ENCODE results near the gene ZNF148.

Gene ZNF148

GRCh38 chr3:125267460-125267859 is 107.7 kb downstream of the ZNF148 start:
- DNase-seq = no peak

DNA sequence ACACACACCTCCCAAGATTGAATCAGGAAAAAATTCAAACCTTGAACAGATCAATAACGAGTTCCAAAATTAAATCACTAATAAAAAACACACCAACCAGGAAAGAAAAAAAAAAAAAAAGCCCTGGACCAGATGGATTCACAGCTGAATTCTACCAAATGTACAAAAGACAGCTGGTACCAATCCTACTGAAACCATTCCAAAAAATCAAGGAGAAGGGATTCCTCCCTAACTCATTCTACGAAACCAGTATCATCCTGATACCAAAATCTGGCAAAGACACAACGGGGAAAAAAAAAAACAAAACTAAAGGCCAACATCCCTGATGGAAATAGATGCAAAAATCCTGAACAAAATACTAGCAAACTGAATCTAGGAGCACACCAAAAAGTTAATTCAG is 108.2 kb downstream of the ZNF148 start:
- no peak for DNase-seq

GRCh38 chr3:125262161-125262560 is 113.0 kb downstream of the ZNF148 start:
- DNase-seq = no peak

DNA sequence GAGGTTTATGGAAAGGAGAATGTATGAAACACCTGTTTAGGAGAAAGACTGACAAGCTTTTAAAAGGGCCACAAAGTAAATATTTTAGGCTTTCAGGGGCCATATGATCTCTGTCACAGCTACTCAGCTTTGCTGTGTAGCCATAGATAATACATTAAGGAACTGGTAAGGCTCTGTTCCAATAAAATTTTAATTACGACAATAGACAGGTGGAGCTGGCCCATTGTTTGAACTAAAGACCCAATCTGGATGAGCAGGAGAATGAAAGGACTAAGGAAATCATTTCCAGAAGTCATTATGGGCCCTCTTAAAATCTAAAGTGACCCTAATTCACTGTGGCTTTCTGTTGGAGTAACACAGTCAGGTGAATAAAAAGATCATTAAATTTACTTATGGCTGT is 114.1 kb downstream of the ZNF148 start:
- DNase-seq = peak; percentile 15

GRCh38 chr3:125260158-125260557 is 115.0 kb downstream of the ZNF148 start:
- no peak for DNase-seq

GRCh38 chr3:125257536-125257935 is 117.6 kb downstream of the ZNF148 start:
- DNase-seq = no peak

GRCh38 chr3:125256675-125257074 is 118.5 kb downstream of the ZNF148 start:
- no peak for DNase-seq

DNA sequence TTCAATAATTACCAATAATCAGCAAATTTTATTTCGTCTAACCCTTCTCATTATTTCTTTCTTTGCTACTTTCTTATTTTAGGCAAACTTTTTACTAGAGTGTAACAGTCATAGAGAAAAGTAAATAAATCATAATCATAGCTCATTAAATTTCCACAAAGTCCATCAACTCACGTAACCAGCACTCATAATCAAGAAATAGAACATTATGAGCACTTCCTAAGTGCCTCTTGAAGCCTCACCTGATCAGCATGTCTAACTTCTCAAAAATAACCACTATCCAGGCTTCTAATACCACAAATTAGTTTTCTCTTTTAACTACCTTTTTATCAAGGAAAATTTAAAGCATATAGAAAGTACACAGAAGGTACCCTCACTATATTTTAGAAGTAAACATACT is 124.2 kb downstream of the ZNF148 start:
- DNase-seq = no peak

- DNase-seq = no peak
Measured at GRCh38 chr3:125246237-125246636, 128.9 kb downstream of the ZNF148 start.

DNA sequence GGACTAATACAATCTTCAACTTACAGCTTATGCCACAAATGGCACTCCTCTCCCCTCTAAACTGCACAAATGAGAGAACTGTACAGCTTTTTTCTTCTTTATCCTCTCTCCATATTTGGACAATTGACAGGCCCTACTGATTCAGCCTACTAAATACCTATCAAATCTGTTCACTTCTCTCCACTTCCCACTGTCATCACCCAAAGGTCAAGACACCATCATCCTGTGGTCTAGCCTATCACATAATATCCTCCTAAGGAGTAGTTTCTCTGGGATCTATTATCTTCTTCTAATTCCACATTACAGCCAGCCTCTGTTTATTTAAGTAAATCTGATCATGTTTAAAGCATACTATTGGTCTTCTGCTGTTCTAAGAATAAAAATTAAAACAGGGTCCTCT is 129.6 kb downstream of the ZNF148 start:
- DNase-seq = no peak

DNA sequence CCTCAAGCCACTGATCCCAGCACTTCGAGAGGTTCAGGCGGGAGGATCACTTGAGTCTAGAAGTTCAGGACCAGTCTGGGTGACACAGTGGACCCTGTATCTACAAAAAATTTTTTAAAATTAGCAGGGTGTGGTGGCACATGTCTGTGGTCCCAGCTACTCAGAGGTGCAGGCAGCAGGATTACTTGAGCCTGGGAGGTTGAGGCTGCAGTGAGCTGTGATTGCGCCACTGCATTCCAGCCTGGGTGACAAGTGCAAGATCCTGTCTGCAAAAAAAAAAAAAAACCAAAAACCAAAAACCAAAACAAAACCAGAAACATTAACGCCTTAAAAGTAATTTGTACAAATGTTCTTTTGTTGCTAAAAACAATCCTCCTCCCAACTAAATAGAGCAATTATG is 134.6 kb downstream of the ZNF148 start:
- DNase-seq = no peak

DNA sequence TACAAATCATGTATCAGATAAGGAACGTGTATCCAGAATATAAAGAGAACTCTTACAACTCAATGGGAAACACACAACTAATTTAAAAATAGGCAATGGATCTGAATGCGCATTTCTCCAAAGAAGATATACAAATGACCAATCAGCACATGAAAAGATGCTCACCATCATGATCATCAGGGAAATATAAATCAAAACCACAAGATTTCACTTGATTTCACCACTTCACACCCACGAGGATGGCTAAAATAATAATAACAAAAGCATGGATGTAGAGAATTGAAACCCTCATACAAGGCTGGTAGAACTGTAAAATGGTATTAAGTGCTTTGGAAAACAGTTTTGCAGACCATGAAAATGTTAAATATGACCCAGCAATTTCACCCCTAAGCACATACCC is 135.9 kb downstream of the ZNF148 start:
- no peak for DNase-seq

- no peak for DNase-seq
Measured at GRCh38 chr3:125238759-125239158, 136.4 kb downstream of the ZNF148 start.

GRCh38 chr3:125236331-125236903 is 138.7 kb downstream of the ZNF148 start:
- no peak for DNase-seq

DNA sequence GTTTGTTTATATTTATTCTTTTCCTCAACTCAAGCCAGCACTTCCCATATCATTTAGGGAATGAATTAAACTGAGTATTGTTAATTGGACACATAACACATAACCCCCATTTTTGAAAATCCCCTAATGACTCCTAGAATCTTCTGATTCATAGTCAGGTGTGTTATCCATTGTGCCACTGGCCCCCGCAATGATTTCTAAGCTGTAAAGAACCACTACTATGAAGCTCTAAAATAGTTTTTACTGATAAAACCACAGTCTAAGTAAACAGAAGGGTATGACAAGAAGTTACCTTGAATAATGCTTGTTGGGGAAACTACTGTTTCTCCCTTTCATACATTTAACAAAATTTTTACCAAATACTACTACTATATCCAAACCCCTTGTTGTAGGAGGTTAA is 140.3 kb downstream of the ZNF148 start:
- DNase-seq = no peak

DNA sequence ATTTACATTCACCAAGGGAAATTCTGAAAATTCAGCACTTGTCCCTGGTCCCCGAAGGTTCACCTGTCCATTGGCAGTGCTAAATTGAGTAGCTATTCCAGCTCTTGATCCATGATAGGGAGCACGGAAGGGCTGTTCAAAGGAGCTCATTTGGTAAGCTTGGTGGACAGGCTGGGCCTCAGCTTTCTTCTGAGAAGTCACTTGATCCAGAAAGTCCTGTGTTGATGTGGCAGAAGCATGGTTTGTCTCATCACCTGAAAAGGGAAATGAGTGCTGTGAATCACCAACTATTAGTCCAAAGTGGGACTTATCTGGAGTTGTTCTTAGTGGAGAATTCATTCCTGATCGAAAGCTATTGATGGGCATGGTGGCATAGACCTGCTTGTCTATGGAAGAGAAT is 142.7 kb downstream of the ZNF148 start:
- no peak for DNase-seq

DNA sequence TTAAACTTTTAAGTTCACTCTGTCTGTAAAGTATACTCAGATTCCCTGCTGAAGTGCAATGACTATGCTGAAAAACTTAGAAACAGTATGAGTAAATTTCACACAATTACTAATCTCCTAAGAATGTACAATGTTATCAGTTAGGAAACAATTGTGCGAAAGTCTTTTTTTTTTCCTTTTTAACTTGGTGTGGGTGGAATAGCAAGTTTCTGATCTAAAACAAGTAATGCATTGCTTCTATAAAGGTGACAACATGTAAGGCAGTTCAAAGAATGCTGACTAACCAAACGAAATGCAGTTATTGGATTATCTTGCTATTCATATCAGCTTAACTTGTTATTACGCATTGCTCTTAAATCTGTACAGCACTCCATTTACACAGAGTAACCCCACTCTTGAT is 143.2 kb downstream of the ZNF148 start:
- DNase-seq = no peak

GRCh38 chr3:125229707-125230106 is 145.4 kb downstream of the ZNF148 start:
- DNase-seq = no peak

- no peak for DNase-seq
Measured at GRCh38 chr3:125229168-125229567, 146.0 kb downstream of the ZNF148 start.

- no peak for DNase-seq
Measured at GRCh38 chr3:125221831-125222230, 153.3 kb downstream of the ZNF148 start.

DNA sequence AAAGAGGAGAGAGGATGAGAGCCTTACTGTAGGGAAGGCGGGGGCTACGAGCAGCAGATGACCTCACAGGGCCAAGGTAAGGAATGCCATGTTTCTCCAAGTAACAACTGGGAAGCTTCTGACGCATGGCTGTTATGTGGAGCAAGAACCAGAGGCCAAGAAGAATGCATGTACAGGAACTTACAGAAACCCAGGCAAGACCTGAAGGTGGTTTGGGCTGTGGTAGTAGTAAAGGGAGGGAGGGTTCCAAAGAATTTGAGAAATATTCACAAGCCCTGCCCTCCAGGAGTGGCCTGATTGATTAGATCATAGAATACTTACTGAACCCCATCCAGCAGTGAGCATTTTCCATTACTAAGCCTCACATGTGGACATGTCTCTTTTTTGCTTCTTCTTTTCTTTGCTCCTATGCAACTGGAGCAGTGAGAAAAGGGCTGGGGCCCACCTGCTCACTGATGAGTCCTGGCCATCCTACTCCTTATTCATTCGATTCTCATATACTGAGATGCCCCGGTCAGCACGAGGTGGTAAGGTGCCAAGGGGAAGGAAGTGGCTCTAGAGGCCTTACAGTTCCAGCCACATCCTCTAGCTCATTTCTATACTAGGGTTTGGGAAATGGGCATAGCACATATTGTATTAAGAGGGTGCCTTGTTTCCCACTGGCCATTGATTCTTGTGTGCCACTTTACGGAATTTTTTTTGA is 154.2 kb downstream of the ZNF148 start:
- no peak for DNase-seq

DNA sequence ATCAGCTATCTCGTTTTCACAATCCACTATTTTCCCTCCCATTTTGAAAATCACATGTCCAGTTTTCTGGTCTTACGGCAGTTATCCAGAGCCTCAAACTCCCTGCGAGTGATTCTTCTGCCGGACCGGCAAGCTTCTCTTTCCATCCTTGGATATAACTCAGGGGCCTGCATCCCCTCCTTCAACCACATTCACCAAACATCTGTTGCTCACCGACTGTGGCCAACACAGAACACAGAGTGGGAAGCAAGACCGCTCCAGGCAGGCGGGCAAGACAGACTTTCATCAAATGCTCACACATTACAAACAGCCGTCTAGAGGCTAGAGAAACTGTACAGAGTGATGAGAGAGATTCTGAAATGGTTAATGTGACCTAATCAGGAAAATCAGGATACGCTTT is 154.9 kb downstream of the ZNF148 start:
- no peak for DNase-seq

DNA sequence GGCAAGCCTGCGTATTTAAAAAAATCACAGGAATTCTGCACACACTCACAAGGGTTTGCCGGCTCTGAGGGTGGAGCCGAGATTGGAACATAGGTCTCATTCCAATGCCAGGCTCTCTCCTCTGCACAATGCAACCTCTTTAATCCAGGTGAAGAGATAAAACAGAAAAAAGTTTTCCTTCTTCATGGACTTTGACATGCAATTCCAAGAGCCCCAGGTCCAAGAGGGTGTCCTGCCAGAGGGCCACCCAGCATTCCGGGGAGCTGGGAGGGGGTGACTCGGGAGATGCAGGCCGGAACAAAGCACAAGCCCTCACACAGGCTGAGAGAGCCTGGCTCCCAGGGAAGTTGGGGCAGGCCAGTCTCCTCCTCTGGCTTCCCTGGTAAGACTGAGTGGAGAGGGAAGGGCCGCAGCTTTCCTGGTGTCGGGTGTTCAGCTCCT is 155.8 kb downstream of the ZNF148 start:
- no peak for DNase-seq

DNA sequence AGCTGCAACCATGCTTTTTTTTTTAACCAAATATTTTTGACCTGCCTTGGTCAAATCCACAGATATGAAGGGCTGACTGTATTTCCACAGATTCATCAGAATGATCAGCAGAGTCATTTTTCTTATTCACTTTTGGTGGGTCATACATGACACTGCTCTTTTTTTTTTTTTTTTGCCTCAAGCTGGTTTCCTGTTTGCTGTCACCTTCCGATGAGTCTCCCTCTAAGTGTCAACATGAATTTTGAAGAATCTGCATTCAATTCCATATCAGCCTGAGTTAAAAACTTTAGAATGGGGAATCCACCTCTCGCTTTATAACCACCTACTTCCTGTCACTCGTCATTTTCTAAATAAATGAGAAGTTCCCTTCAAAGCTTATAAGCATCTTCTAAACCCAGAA is 160.4 kb downstream of the ZNF148 start:
- DNase-seq = no peak

- no peak for DNase-seq
Measured at GRCh38 chr3:125213946-125214542, 161.1 kb downstream of the ZNF148 start.

All from NCI-H2107 (cell line).